NB4 (cell line): Measurements from ENCODE around the gene NME7.

ENCODE experiments used
- DNase-seq: peaks from one replicate; pipeline ENCODE4 v3.0.0; 2010; ENCODE audit warnings: low read depth
- H3K4me3 ChIP-seq: one replicate; pipeline ENCODE4 v1.5.1; 2011; ENCODE audit warnings: mild to moderate bottlenecking, low read depth, low read length, moderate library complexity
- MYC ChIP-seq: IDR thresholded peaks from 2 replicates; pipeline ENCODE4 v1.6.1; 2011; ENCODE audit warnings: low read depth, low read length
- POLR2A ChIP-seq: IDR thresholded peaks from 2 replicates; pipeline ENCODE4 v1.6.1; 2011; ENCODE audit warnings: mild to moderate bottlenecking; ENCODE audit not compliant: insufficient read length; ENCODE audit errors: extremely low read depth
- TF ChIP-seq, protein P1 (sequence below): IDR thresholded peaks from one replicate; pipeline ENCODE4 v1.5.1; 2012; ENCODE audit warnings: low read depth, low read length
- TF ChIP-seq, protein P2 (sequence below): IDR thresholded peaks from 2 replicates; pipeline ENCODE4 v1.6.1; 2011; ENCODE audit warnings: low read depth, low read length

NME7 gene

DNA sequence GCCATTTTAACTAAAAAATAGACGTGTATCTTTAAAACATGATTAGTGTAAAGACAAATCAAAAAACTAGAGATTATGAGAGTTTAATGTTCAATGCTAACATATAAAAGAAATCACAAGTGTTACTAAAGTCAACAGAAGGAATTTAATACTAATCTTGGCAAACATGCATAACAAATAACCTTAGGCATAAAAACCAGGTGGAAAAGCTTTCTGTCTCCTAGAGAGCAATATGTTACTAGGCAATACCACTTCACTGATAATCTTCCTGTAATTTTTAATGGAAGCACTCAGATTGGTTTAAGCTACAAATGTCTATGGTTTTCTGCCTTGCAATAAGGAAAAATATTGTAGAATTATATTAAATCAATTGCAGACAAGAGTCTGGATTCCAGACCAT, 121.9 kb downstream of the NME7 start:
- TF ChIP-seq, protein P1, sequence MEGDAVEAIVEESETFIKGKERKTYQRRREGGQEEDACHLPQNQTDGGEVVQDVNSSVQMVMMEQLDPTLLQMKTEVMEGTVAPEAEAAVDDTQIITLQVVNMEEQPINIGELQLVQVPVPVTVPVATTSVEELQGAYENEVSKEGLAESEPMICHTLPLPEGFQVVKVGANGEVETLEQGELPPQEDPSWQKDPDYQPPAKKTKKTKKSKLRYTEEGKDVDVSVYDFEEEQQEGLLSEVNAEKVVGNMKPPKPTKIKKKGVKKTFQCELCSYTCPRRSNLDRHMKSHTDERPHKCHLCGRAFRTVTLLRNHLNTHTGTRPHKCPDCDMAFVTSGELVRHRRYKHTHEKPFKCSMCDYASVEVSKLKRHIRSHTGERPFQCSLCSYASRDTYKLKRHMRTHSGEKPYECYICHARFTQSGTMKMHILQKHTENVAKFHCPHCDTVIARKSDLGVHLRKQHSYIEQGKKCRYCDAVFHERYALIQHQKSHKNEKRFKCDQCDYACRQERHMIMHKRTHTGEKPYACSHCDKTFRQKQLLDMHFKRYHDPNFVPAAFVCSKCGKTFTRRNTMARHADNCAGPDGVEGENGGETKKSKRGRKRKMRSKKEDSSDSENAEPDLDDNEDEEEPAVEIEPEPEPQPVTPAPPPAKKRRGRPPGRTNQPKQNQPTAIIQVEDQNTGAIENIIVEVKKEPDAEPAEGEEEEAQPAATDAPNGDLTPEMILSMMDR, result no peak
- TF ChIP-seq, protein P2, sequence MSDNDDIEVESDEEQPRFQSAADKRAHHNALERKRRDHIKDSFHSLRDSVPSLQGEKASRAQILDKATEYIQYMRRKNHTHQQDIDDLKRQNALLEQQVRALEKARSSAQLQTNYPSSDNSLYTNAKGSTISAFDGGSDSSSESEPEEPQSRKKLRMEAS, result no peak
- TF ChIP-seq POLR2A (no peak), MYC (no peak)
- DNase-seq, result no peak
- no peak overlapping the region for H3K4me3 ChIP-seq

DNA sequence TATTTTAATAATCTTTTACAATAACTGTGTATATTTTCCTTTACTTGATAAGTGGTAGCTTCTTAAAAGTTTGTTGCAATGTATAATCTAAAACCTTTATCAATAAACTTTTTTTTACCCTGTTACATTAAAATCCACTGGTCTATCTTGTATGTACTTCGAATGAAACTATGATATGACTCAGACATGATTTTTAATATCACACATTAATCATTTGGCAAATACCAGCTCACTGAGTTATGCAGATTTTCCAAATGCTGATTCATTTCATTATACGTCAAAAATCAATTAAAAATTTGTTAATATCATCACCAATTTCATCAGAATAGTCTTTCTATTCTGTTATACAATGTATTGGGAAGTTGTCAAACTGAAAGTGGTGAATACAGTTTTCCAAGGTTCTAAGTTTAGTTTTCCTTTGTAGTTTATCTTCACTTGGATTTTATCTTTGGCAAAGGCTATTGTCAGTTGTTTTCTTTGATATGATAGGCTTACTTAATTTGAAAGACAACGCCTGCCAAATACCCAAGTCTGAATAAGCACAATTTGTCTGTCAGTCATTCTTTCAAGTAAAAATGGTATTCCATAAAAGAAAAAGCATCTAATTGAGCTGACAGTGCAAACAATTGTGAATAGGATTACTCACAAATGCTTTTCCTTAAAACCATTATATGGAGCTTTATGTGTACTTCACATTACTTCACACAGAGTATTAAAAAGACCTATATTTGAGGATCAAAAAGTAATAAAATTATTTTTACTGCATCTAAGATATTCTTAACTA, 127.0 kb downstream of the NME7 start:
- DNase-seq, result no peak
- TF ChIP-seq, protein P1, result no peak
- TF ChIP-seq MYC (no peak), POLR2A (no peak)
- no peak overlapping the region for H3K4me3 ChIP-seq

DNA sequence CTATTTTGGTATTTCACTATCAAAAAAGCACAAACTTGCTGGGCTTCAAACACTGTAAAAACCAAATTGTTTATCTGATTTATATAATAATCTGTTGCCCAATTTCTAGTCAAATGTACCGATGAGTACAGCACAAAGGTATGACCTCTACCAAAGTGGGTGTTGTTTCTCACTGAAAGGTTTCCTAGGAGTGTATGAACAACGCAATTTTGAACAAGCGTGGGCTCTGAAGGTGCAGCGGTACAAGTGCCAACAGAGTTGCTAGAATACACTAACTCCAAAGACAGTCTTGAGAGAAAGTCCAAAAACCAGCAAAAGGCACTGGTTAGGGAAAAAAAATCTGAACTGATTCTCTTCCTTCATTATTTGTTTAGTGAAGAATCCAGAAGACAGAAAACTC, 130.7 kb downstream of the NME7 start:
- H3K4me3 ChIP-seq, result no peak overlapping the region
- TF ChIP-seq POLR2A (no peak), MYC (no peak)
- TF ChIP-seq, protein P2, result no peak
- TF ChIP-seq, protein P1, result no peak
- no peak for DNase-seq

DNA sequence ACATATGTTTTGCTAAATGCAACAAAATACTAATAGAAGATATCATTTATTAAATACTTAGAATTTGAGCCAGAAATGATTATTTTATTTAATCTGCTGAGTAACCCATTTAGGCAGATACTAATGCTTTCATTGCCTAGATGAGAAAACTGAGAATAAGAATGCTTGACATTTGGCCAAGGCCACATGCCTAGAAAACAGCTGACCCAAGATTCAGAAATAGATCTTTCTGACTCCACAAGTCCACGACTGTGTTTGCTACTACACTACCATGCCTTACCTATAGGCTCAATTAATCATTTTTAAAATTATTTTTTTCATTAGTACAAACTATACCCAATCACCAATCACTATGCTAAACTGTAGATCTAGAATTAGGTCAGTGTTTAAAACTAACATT, 131.5 kb downstream of the NME7 start:
- no peak overlapping the region for H3K4me3 ChIP-seq
- no peak for DNase-seq
- TF ChIP-seq, protein P2, result no peak
- TF ChIP-seq MYC (no peak), POLR2A (no peak)
- TF ChIP-seq, protein P1, result no peak

DNA sequence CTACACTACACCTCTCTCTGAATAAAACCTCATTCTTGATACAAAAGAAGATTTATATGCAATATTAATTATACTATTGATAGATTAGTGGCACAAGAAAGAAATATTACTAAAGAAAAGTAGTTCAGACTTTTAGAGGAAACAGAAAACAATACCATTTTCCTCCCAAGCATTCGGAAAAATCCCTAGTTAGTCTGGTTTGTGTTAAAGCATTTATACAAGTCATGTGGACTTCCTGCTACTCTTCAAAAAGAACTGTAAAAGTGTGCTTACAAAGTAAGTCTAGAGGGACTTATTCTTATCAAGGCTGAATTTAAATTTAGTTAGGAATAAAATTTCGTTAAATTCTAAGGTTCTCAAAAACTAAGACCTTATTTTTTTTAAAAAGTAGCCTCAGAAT, 132.0 kb downstream of the NME7 start:
- TF ChIP-seq MYC (no peak), POLR2A (no peak)
- TF ChIP-seq, protein P1, result no peak
- TF ChIP-seq, protein P2, result no peak
- H3K4me3 ChIP-seq, result no peak overlapping the region

DNA sequence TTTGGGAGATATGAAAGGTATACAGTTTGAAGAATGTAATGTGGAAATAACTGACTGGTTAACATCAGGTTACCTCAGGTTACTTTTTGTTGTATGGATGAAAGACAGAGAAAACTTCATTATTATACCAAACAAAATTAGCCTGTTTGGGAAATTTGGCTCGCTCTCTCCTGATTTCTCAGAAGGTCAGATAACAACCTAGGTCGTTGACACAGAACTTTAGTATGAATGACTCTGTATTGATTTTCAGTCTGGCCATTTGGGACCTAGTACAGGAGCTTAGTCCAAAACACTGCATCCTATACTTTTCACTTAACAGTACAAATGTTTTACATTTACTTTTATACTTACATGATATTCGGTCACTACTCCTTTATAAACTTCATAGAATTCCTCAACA, 132.8 kb downstream of the NME7 start:
- DNase-seq, result no peak
- TF ChIP-seq, protein P2, result no peak
- TF ChIP-seq, protein P1, result no peak
- TF ChIP-seq POLR2A (no peak), MYC (no peak)
- H3K4me3 ChIP-seq, result no peak overlapping the region

More for the DNA sequence above, 132.0 kb downstream of the NME7 start:
- no peak for DNase-seq
